22Rv1 (cell line): Measurements from ENCODE around the gene DIRAS3.

ENCODE experiments used
- H3K27ac ChIP-seq: fragments of 450-650 bp; 2 replicates; pipeline ENCODE4 v1.5.1; 2017
- ZFX ChIP-seq: fragments of 450-650 bp; IDR thresholded peaks from 2 replicates; pipeline ENCODE4 v1.6.1; 2017; ENCODE audit warnings: antibody characterized with exemption, borderline replicate concordance
- TF ChIP-seq, protein P1 (sequence below): fragments of 450-650 bp; IDR thresholded peaks from 2 replicates; pipeline ENCODE4 v1.5.1; 2017; ENCODE audit warnings: mild to moderate bottlenecking

DIRAS3 gene

GRCh38 chr1:68024635-68025338, 25.6 kb downstream of the DIRAS3 start:
- no peak overlapping the region for H3K27ac ChIP-seq
- TF ChIP-seq, protein P1, sequence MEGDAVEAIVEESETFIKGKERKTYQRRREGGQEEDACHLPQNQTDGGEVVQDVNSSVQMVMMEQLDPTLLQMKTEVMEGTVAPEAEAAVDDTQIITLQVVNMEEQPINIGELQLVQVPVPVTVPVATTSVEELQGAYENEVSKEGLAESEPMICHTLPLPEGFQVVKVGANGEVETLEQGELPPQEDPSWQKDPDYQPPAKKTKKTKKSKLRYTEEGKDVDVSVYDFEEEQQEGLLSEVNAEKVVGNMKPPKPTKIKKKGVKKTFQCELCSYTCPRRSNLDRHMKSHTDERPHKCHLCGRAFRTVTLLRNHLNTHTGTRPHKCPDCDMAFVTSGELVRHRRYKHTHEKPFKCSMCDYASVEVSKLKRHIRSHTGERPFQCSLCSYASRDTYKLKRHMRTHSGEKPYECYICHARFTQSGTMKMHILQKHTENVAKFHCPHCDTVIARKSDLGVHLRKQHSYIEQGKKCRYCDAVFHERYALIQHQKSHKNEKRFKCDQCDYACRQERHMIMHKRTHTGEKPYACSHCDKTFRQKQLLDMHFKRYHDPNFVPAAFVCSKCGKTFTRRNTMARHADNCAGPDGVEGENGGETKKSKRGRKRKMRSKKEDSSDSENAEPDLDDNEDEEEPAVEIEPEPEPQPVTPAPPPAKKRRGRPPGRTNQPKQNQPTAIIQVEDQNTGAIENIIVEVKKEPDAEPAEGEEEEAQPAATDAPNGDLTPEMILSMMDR: no peak
- TF ChIP-seq ZFX: no peak

- TF ChIP-seq, protein P1: no peak
- no peak for TF ChIP-seq ZFX
- H3K27ac ChIP-seq: no peak overlapping the region
These were observed 34.0 kb downstream of the DIRAS3 start for GRCh38 chr1:68016381-68016780.

GRCh38 chr1:68015971-68016370, 34.5 kb downstream of the DIRAS3 start:
- TF ChIP-seq ZFX: no peak
- TF ChIP-seq, protein P1: no peak
- H3K27ac ChIP-seq: no peak overlapping the region

DNA sequence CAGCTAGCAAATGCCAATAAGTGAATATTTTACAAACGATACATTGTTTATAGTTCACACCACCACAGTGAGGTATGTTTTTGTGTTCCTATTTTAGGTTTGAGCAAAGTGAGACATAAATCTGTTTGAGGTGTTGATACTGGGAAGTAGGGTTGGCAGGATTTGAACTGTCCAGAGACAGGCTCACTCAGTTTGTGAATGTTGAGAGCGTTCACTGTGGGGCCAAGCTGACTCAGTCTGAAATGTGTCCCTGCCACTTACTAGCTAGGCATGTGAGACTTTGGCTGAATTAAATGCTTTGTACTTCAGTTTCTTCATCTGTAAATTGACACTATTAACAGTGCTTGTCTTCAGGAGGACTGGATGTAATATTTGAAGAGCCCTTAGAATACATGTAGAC, 35.1 kb downstream of the DIRAS3 start:
- TF ChIP-seq, protein P1: no peak
- TF ChIP-seq ZFX: no peak
- no peak overlapping the region for H3K27ac ChIP-seq

- H3K27ac ChIP-seq: no peak overlapping the region
- no peak for TF ChIP-seq ZFX
- TF ChIP-seq, protein P1: no peak
These were observed 37.1 kb downstream of the DIRAS3 start for GRCh38 chr1:68013351-68013750.

- TF ChIP-seq ZFX: no peak
- TF ChIP-seq, protein P1: no peak
These were observed 38.6 kb downstream of the DIRAS3 start for GRCh38 chr1:68011657-68012375.

GRCh38 chr1:68010543-68010942, 39.9 kb downstream of the DIRAS3 start:
- no peak for TF ChIP-seq ZFX
- TF ChIP-seq, protein P1: no peak
- no peak overlapping the region for H3K27ac ChIP-seq

More at GRCh38 chr1:68011657-68012375, 38.6 kb downstream of the DIRAS3 start:
- no peak overlapping the region for H3K27ac ChIP-seq
